ELR (cell line): Measurements from ENCODE around the gene SORCS3.

Source experiments
- DNase-seq: peaks from one replicate; pipeline ENCODE4 v3.0.0-alpha.2; 2015; ENCODE audit warnings: low read depth

Gene SORCS3

DNA sequence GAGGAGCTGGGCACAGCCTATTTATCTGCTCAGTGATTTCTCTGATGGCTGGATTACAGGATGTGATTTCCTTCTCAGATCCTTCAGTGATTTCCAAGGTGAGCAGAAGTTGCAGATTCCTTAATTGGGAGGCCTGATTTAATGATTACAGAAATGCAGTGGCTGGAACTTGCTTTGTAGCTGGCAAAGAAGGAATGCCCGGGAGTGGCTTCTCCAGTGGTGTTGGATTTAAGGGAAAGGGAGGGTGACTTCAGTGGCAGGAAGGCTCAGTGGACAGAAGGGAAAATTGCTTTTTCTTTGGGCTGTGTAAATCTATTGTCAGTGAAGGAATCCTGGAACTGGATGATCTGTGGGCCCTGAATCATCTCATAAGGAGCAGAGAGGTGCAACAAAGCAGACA, 5.1 kb downstream of the SORCS3 start:
- DNase-seq: no peak

DNA sequence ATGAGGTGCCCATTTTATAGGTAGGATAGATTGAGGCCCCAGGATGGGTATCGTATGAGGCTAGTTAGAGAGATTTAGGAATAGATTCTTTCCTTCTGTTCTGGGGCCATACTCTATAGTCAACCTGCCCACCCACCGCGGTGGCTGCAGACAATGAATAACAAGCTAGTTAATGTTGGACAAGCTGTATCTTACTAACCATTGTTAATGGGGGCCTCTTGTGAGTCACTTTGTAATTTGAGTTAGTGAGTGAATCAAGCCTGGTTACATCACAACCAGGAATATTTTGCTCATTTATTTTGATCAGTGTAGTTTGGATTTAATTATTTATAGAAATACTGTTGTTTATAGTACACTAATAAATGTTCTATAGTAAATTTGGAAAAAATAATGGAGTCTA, 7.3 kb downstream of the SORCS3 start:
- DNase-seq: no peak

DNA sequence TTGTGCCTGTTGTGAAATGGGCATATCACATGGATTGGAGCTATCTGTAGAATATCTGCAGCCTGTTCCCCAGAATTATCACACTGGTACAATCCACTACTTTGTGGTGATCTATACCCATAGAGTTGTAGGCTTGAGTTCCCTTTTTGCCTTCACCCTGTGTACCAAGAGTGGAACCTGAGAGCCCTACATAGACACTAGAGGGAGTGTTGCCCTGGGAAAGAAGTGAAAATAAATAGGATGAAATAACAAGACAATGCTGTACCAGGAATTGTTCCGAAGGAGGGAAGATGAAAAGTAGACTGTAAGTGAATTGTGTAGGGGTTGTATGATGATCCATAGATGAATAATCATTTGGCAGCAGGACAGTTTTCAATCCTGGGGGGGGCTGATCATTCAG, 9.0 kb downstream of the SORCS3 start:
- DNase-seq: peak; percentile 12

DNA sequence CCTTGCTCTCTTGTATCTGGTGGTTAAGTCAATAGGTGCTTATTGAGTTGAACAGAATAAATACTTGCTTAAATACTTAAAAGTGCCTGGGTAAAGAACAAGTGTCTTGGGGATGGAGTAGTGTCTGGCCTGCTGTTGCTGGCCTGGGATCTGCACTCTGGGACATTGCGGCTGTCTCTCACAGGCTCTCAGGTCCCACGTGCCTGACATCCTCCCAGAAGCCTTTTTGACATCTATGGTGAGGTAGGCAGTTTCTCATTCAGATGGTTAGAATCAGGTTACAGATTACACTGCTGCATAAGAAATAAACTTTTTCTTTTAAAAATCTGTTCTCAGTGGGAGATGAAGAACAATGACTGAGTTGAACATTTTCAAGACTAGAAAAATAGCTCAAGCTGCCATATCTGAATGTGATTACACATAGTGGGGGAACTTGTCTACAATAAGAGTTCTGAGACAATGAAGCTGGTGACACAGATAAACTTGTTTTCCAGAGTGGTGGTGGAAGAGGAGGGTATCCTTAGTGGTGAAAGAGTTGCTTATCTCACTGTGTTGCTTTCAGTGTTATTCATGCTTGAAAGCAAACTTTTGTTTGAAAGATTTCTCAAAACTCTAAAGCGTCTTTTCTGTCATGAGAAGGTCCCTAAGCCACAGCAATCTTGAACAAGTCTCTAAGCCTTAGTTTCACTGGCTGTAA, 9.7 kb downstream of the SORCS3 start:
- DNase-seq: no peak

DNA sequence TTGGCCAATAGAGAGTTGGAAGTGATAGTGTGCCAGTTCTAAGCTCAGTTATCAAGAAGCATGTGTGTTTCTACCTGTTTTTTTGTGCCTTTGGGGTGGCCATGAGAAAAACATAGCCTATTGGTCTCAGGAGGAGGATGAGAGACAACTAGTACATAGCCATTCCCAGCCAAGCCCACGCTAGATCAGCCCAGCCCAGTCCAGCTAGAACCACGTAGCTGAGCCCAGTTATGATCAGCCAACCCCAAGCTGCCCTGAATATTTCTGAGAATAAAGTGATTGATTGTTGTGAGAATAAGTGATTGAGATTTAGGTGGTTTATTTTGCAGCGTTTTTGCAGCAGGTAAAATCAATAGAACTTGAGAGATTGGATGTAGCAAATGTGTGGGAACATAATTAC, 15.9 kb downstream of the SORCS3 start:
- DNase-seq: no peak

DNA sequence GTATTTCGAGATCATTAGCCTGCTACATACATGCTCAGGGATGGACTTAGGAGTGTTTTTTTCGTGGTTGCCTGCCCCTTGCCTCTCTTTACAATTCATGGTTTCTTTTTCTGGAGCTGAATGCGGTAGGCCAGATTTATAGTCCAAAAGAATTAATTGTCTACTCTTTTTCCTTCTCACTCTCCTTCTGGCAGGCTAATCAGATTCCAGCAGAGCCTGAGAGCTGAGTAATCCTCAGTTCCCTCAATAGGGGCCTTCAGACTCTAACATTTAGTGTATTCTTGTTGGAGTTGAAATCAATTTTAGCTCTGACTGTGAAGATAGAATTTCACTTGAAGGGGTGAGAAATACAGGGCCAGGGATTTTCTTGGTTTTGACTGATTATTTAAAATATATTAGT, 16.4 kb downstream of the SORCS3 start:
- DNase-seq: no peak

DNA sequence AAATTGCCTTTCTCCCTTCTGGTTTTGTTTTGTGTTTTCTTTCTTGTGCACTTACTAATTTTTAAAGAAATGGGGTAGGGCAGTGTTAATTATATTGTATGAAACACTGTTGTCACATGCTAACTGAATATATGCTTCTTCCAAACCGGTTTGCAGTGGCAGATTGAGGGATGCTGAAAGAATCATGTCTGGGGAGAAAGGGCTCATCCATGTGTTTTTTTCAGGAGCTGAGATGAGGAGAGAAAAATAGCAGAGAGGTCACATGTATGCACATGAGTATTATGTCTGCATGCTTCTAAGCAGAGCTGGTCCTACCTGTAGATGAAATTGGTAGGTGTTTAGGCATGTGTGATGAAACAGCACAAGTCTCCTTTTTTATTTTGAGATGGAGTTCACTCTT, 17.0 kb downstream of the SORCS3 start:
- DNase-seq: no peak

DNA sequence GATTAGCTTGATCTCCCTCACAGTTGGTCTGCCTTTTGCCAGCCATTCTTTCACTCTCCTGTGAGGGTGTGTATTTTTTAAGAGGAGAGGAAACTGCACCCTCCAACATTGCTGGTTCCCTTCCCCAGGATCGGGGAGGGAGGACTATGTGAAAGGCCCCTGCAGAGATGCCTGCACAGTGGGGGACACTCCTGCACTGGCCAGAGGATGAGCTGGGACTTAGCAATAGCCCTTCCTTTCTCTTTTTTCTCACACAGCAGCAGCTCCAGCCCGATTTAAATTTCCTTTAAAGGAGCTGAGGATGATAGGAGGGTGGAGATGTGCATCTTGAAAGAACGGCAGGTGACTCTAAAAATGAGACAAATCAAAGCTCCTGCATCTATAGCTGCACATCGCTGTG, 18.7 kb downstream of the SORCS3 start:
- no peak for DNase-seq

DNA sequence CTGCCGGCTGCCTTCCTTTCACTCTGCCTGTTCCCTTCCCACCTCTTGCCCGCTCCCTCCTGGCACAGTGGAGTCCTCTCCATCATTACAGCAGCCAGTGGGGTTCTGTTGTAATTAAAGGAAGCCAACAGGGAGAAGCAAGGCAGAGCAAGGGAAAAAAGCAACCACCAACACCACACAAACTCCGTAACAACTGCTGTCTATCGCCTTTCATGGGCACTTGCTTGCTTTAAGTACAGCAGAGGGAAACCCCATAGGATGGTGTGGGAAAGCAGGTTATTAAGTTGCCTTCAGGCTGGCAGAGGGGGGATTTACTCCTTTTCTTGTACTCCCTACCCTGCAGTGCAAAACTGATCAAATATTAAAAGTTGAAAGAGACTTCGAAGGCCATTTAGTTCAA, 22.0 kb downstream of the SORCS3 start:
- DNase-seq: no peak

DNA sequence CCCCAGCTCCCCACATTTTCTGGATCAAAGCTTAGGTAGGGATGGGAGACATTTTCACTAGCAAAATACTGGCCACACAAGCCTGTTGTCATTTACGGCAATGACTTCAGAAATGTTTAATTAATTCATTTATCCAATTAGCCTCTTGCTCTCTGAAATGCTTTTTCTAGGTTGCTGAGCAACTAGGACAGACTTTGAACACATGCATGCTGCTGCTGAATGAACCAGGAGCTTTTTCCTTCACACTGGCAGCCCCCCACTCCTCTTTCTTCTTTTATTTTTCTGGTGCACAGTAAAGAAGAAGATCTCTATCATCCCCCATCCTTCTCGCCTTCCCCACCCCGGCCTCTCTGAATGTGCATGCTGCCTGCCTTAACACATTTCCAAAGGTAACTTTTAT, 22.5 kb downstream of the SORCS3 start:
- no peak for DNase-seq

DNA sequence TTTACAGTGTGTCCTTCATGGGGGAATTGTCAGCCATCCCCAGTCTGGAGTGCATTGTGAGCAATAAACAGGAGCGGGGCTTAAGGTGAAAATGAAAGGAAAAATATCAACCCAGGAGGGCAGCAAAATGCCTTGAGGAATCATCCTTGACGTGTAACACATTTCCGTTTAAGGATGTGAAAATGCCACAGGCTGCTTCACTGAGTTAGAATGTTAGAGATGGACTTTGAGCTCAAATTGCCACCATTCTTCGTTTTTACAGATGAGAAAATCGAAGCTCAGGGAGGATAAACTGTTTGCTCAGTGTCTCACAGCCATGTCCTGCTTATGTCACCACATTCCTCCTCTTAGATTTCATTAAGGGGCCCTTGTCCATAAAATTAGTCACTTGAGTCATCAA, 23.1 kb downstream of the SORCS3 start:
- no peak for DNase-seq

DNA sequence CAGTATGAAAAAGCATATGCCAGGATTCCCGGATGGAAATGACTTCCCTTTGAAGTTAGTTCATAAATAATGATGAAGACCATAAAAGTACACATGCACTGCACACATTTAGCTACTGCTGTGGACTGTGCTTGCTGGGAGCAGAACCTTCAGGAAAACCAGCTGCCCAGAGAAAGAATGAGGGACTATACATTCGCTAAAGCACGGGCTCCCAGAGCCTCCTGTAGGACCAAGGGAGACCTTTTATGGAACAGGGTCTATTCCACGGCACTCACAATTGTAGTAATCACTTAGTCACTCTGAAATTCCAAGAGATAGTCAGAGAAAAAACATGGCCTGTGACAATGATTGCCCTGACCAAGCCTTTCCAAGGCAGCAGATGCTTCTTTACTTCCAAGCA, 24.1 kb downstream of the SORCS3 start:
- no peak for DNase-seq

DNA sequence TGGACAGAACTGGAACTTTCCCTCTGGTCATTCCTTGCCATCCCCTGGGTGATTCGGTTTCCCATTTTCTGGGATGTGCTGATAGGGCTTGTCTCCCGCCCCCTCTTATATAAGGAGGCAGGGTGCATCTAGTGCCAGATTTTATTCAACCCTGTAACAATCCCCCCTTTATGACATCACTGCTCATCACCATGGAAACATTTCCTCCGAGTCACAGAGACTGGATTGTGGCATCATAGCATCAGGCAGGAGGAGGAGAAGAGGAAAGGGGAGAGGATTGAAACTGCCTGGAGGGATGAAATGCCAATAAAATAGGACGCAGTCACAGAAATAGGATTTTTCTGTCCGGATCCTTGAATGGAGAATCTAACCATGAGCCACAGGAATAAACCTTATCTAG, 25.0 kb downstream of the SORCS3 start:
- DNase-seq: no peak

DNA sequence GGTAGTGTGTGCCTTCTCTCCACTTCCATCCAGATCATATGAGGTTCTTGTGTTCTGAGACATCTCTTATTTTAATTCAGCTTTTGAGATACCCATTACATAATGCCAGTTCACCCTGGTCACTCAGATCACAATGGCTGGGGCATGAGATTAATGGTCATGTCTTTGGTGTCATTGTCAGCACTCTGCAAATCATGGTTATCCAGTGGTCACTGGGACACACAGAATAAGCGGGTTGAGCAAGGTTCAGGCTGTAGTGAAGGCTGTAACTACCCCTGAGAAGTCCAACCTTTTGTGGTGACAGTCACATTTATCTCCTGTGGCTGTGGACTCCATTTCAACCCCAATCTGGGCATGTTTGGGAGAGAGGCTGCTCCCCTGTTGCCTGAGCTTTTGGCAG, 35.8 kb downstream of the SORCS3 start:
- DNase-seq: no peak

DNA sequence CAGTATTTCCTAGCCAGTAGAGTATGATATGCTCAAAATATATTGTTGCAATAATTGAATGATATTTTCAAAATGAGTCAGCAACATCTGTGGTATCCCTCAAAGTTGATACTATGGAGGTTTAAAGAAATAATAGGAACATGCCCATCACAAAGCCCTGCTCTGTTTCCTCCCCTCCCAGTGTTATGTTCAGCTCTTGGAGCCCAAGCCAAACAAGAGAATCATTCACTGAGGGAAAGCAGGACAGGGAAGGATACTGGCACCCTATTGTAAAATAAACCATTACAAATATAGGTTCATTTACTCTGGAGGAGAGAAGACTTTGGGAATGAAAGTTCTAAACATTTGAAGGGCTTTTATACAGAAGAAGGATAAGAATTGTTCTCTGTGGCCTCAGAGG, 37.6 kb downstream of the SORCS3 start:
- DNase-seq: no peak

DNA sequence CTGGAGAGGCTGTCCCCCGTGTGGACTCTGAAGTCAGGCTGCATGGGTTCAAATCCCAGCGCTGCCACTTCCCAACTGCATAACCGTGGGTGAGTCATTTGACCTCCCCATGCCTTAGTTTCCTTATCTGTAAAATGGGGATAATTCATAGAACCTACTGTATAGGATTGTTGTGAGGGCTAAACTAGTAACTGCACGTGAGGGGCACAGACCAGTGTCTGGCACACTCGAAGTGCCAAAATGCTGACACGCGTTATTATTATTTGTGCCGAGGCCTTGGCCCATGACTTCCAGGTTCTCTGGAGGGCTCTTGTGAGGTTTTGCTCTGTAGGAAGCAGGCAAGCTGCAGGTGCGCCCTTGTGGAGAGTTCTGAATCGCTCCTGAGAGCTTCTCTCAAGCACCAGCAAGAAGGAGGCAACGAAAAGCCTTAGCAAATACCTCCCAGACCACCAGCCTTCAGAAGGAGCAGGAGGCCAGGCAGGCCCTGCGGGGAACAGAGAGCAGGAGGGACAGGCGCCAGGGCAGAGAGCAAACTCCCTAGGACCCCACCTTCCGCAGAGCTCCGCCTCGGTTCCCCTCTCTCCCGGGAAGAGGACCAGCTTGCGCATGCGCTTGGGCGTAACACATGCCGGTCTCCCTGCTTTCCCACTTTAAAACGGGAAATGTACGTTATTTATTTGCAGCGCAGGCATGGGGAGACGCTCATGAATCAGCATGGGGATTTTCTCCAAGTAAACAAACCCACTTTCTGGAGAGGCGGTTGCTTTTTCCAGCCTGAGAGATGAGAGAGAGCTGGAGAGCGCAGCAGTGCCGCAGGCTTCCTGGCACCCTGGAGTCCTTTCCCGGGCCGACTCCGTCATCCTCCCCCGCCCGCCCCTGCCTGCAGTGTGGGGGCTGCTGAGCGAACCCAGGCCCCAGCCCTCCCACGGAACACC, 39.6 kb downstream of the SORCS3 start:
- DNase-seq: peak; percentile 3

DNA sequence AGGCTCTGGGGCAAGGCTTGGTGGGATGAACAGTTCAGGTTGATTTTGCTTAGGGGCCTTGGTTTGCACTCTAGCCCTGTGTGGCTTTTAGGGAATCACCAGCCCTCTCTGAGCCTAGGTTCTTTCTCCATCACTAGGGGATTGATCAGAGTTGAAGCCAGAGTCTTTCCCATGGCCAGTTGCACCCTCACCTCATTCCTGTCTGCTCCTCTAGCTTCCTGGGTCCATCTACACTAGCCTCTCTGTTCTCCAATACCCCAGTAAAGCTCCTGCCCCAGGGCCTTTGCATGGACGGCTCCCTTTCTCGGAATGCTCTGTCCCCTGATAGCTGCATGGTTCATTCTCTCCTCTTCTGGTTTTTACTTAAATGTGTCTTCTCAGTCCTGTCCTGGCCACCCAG, 40.4 kb downstream of the SORCS3 start:
- no peak for DNase-seq

DNA sequence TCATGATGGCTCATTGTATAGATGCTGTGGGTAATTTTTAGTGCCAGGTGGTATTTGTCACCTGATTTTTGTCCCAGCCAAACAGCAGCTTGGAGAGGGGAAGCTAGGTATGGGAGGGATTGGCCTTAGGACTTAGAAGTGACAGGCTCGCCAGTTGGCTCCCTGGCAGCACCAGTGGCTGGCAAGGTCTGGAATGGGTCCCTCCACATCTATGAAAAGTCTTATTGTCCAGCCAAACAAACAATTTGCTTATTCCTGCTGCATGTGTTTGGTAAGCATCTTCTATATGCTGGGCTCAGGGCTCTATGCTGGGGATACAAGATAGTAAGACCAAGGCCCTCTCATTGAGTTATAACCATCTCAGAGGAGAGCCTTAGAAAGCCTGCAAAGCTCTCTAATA, 42.5 kb downstream of the SORCS3 start:
- DNase-seq: no peak

DNA sequence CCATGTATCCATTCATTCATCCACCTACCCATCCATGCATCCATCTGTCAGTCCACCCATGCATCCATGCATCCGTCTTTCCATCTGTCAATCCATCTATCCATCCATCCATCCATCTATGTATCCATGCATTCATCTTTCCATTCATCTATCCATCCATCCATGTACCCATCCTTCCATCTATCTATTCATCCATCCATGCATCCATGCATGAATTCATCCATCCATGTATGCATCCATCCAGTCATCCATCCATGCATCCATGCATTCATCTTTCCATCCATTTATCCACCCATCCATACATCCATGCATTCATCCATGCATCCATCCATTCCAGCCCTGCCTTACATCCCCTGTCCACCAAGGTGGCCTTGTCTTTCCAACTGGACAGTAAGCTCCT, 45.7 kb downstream of the SORCS3 start:
- no peak for DNase-seq

DNA sequence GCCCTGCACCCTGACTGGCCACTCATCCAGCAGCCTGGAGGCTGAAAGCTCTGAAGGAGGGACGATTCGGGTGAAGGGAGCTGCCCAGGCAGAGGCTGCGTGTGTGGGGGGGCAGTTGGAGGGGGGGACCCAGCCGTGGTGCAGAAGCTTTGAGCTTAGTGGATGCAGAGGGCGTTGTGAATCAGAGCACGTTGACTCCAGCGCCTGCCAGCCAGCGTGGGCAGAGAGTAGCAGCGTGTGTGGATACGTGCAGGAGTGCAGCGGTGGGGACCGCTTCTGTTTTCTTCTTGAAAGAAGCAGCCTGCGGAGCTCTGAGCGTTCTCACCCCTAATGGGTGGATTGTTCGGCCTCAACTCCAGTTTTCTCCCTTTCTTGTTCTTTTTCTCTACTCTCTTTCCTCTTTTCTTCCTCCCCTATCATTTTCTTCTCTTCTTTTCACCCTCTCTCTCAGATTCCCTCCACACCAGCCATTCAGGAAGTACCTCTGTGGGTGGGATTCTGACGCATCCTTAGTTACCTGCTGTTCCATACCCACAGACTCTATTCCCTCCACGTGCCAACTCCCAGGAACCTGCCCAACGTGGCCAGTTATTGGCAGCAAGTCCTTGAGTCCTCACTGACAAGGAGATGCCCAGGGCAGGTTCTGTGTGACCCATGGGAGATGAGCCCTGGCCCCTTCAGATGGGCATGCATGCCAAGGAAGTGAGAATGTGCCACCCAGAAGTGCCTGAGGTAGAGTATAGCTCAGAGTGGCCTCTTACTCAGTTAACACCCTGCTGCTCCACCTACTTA, 47.4 kb downstream of the SORCS3 start:
- DNase-seq: no peak

DNA sequence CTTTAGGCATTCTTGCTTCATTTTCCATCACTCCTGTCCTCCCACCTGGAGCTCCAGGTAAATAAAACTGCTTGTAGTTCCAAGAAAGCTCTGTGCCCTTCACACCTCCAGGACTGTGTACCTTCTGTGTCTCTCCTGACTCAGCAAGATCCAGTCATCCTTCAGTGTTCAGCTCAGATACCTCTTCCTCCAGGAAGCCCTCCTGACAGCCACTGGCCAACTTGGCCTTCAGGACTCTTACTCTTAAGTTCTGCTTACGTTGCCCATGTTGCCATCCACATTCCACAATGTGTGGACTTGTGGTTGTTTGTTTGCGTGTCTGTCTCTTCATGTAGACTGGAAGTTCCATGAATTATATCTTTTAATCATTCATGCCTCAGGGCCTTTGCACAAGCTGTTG, 48.0 kb downstream of the SORCS3 start:
- DNase-seq: no peak

DNA sequence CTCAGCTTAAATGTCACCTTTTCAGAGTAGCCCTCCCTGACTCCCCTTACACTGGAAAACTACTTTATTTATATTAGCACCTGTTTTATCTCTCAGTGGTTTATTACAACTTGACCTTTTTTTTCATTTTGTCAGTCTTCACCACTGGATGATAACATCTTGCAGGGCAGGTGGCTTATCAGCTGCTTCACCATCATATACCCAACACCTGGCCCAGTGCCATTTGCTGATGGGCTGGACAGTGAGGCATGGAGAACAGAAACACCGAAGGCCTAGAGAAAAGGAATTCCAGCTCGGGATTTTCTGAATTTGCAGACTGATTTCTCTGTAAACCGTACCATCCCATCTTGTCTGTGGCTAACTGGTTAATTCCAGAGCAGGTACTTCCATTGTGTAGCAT, 48.5 kb downstream of the SORCS3 start:
- no peak for DNase-seq

DNA sequence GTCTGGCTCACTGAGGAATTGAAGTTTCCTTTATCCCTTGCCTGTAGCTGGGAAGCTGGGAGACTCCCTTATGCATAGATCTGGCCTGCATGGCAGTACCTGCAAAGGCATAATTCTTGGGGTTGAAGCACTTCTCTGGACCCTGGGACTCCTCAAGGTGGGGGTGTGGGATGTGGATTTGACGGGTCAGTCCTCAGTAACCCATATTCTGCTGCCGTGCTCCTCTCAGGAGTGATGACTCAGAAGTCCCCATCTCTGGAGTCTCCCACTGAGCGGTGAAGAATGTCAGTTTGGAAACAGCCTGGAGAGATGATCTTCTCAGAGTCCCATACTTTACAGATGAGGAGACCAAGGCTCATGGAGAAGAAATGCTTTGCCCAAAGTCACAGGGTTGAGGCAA, 49.0 kb downstream of the SORCS3 start:
- DNase-seq: no peak
